Ascending aorta (tissue), 2 donors: ENCODE measurements around the gene YAF2. TPM values are rescaled to one million over a fixed set of nuclear protein-coding genes. Genes with fewer than 3 reads are reported as not detected.

Source experiments
- DNase-seq, 2 donors: peaks; one replicate each; pipeline ENCODE4 v3.0.0-alpha.2; 2019; ENCODE audit warnings: low spot score in 2 of 2
- H3K27ac ChIP-seq, 2 donors: fragments of 200-600 bp; sonication (generic); one replicate each; pipeline ENCODE4 v1.5.1; 2016 to 2017; ENCODE audit warnings: mild to moderate bottlenecking in 1 of 2
- H3K27me3 ChIP-seq: fragments of 200-600 bp; sonication (generic); one replicate; pipeline ENCODE4 v1.5.1; 2017
- H3K36me3 ChIP-seq, 2 donors: fragments of 200-600 bp; sonication (generic); one replicate each; pipeline ENCODE4 v1.5.1; 2016
- H3K4me1 ChIP-seq, 2 donors: fragments of 200-600 bp; sonication (generic); one replicate each; pipeline ENCODE4 v1.5.1; 2016 to 2017; ENCODE audit warnings: mild to moderate bottlenecking in 1 of 2
- H3K4me3 ChIP-seq, 2 donors: fragments of 200-600 bp; sonication (generic); one replicate each; pipeline ENCODE4 v1.5.1; 2016 to 2017; ENCODE audit warnings: mild to moderate bottlenecking in 1 of 2
- H3K9me3 ChIP-seq, 2 donors: fragments of 200-600 bp; sonication (generic); one replicate each; pipeline ENCODE4 v1.5.1; 2016
- CTCF ChIP-seq, 3 experiments: fragments of 200-600 bp in 2 of 3; fragments of 450-650 bp in 1 of 3; sonication (generic) in 2 of 3; IDR thresholded peaks; one replicate each; pipeline ENCODE4 v1.5.1; 2016 to 2019; ENCODE audit warnings: antibody characterized with exemption in 3 of 3, mild to moderate bottlenecking in 1 of 3, moderate library complexity in 1 of 3
- intact Hi-C: fragments of 100-400 bp; cut with DNase I; formaldehyde crosslinking; loops from one replicate; pipeline ENCODE4 v1.15.1; 2023
- total RNA-seq: library from RNA; depleted of rRNA; stranded (reverse); fragments of >200 nt; gene quantifications from one replicate; pipeline ENCODE4 v1.1.0, GENCODE V29; 2016

YAF2 gene
- total RNA-seq, 1 donor from 2014 or later = 14.2 TPM

GRCh38 chr12:42240131-42240750, 2.2 kb upstream of the YAF2 start:
- Histone ChIP-seq H3K4me3 (no peak overlapping the region), H3K27ac (no peak overlapping the region), H3K36me3 (no peaks in the 10 kb centered on the region), H3K9me3 (no peaks in the 10 kb centered on the region), H3K27me3 (no peaks in the 10 kb centered on the region), H3K4me1 (peaks cover 0 to 4% of the 10 kb centered on the region in 2 donors)
- intact Hi-C loops = no loop called here
- no peak for TF ChIP-seq CTCF (IDR thresholded peaks at IDR 0.05)
- no peak for DNase-seq

GRCh38 chr12:42237853-42238239, 202 bp downstream of the YAF2 start:
- H3K4me3 ChIP-seq = peak overlapping the region; percentile 96 to 98
- H3K27me3 ChIP-seq = no peaks in the 10 kb centered on the region
- H3K27ac ChIP-seq = peak overlapping the region; percentile 87 to 97
- no peak for DNase-seq
- H3K36me3 ChIP-seq = no peaks in the 10 kb centered on the region
- peaks cover 0 to 11% of the 10 kb centered on the region in 2 donors for H3K4me1 ChIP-seq
- no peak for TF ChIP-seq CTCF (IDR thresholded peaks at IDR 0.05)
- intact Hi-C loops = loop anchor here (1.0 to 10.0 kb wide), 6 partner anchors 89 to 1597 kb away; partner anchors contain the start of genes IRAK4, PPHLN1, PRICKLE1 and PUS7L
- no peaks in the 10 kb centered on the region for H3K9me3 ChIP-seq

GRCh38 chr12:42237052-42237852, 796 bp downstream of the YAF2 start:
- peaks cover 0 to 11% of the 10 kb centered on the region in 2 donors for H3K4me1 ChIP-seq
- peak overlapping the region; percentile 96 to 98 for H3K4me3 ChIP-seq
- peak; percentile 33 to 87 for DNase-seq
- TF ChIP-seq CTCF (IDR thresholded peaks at IDR 0.05) = peak in 2 of 3 experiments; percentile 36 to 57
- peak overlapping the region; percentile 87 to 97 for H3K27ac ChIP-seq
- no peaks in the 10 kb centered on the region for H3K27me3 ChIP-seq
- H3K9me3 ChIP-seq = no peaks in the 10 kb centered on the region
- no peaks in the 10 kb centered on the region for H3K36me3 ChIP-seq
- intact Hi-C loops = loop anchor here (2.0 to 10.0 kb wide), 4 partner anchors 90 to 1598 kb away; partner anchors contain the start of genes PPHLN1, PRICKLE1, TMEM117 and ZCRB1

GRCh38 chr12:42236017-42236416, 2.0 kb downstream of the YAF2 start:
- intact Hi-C loops = loop anchor here (2.0 to 10.0 kb wide), 4 partner anchors 91 to 1599 kb away; partner anchors contain the start of genes PPHLN1, PRICKLE1, TMEM117 and ZCRB1

GRCh38 chr12:42235426-42235825, 2.6 kb downstream of the YAF2 start:
- DNase-seq = no peak
- peaks cover 0 to 11% of the 10 kb centered on the region in 2 donors for H3K4me1 ChIP-seq
- H3K27ac ChIP-seq = peak overlapping the region; percentile 13 to 97
- peak overlapping the region; percentile 96 to 98 for H3K4me3 ChIP-seq
- H3K36me3 ChIP-seq = no peaks in the 10 kb centered on the region
- intact Hi-C loops = loop anchor here (10.0 kb wide), 3 partner anchors 179 to 1599 kb away; partner anchors contain the start of genes PRICKLE1 and TMEM117
- H3K9me3 ChIP-seq = no peaks in the 10 kb centered on the region
- H3K27me3 ChIP-seq = no peaks in the 10 kb centered on the region
- TF ChIP-seq CTCF (IDR thresholded peaks at IDR 0.05) = no peak

More at GRCh38 chr12:42236017-42236416, 2.0 kb downstream of the YAF2 start:
- Histone ChIP-seq H3K9me3 (no peaks in the 10 kb centered on the region), H3K4me3 (peak overlapping the region; percentile 96 to 98), H3K27me3 (no peaks in the 10 kb centered on the region), H3K27ac (peak overlapping the region; percentile 13 to 97), H3K4me1 (peaks cover 0 to 11% of the 10 kb centered on the region in 2 donors), H3K36me3 (no peaks in the 10 kb centered on the region)
- no peak for DNase-seq
- TF ChIP-seq CTCF (IDR thresholded peaks at IDR 0.05) = no peak
